CD4-positive, CD25-positive, alpha-beta regulatory T cell (primary cell): ENCODE results near the gene FBXL7. TPM values are rescaled to one million over a fixed set of nuclear protein-coding genes. Genes with fewer than 3 reads are reported as not detected.

Source experiments
- ATAC-seq, 2 donors: fragments of 150-1000 bp; cut with Tn5 transposase; one replicate each; pipeline ENCODE4 v1.10.0; 2021; ENCODE audit warnings: low read depth in 2 of 2, moderate number of reproducible peaks in 2 of 2, moderate library complexity in 1 of 2
- DNase-seq, 3 donors: peaks; one replicate each; pipeline versions ENCODE4 v3.0.0 to v3.0.0-alpha.2; 2012 to 2022; ENCODE audit warnings: mixed read lengths in 1 of 3
- H3K27ac ChIP-seq: one replicate; pipeline ENCODE4 v1.7.0; 2013; ENCODE audit warnings: mild to moderate bottlenecking, low read length; ENCODE audit not compliant: insufficient read depth, poor library complexity, severe bottlenecking
- H3K27me3 ChIP-seq: one replicate; pipeline ENCODE4 v1.7.0; 2013; ENCODE audit warnings: low read length; ENCODE audit not compliant: control insufficient read depth, insufficient read depth
- H3K36me3 ChIP-seq: one replicate; pipeline ENCODE4 v1.7.0; 2013; ENCODE audit warnings: mild to moderate bottlenecking, low read length, moderate library complexity; ENCODE audit not compliant: control insufficient read depth, insufficient read depth
- H3K4me1 ChIP-seq: 2 replicates; pipeline ENCODE4 v1.7.0; 2013; ENCODE audit warnings: mild to moderate bottlenecking, low read length; ENCODE audit not compliant: insufficient read depth, control insufficient read depth, poor library complexity, severe bottlenecking
- H3K4me3 ChIP-seq: one replicate; pipeline ENCODE4 v1.7.0; 2013; ENCODE audit warnings: low read depth, mild to moderate bottlenecking, low read length, moderate library complexity
- H3K9me3 ChIP-seq, 2 experiments: 1 replicate in 1 of 2; 2 replicates in 1 of 2; pipeline ENCODE4 v1.7.0; 2013; ENCODE audit warnings: low read length in 2 of 2, mild to moderate bottlenecking in 1 of 2, moderate library complexity in 1 of 2; ENCODE audit not compliant: control insufficient read depth in 2 of 2
- H3K27ac Mint-ChIP-seq, 3 donors: one replicate each; pipeline ENCODE4 v1.8.0; 2020 to 2022; ENCODE audit warnings: mild to moderate bottlenecking in 3 of 3, mixed read lengths in 3 of 3, moderate library complexity in 2 of 3
- H3K27me3 Mint-ChIP-seq: one replicate; pipeline ENCODE4 v1.8.0; 2022; ENCODE audit warnings: mild to moderate bottlenecking, mixed read lengths
- H3K36me3 Mint-ChIP-seq: one replicate; pipeline ENCODE4 v1.8.0; 2020; ENCODE audit warnings: mixed read lengths
- H3K4me1 Mint-ChIP-seq, 4 donors: one replicate each; pipeline ENCODE4 v1.8.0; 2020 to 2022; ENCODE audit warnings: mixed read lengths in 4 of 4, mild to moderate bottlenecking in 1 of 4
- H3K4me3 Mint-ChIP-seq, 4 donors: one replicate each; pipeline ENCODE4 v1.8.0; 2020 to 2022; ENCODE audit warnings: mild to moderate bottlenecking in 4 of 4, mixed read lengths in 4 of 4, moderate library complexity in 3 of 4
- H3K9me3 Mint-ChIP-seq, 7 donors: one replicate each; pipeline ENCODE4 v1.8.0; 2020 to 2022; ENCODE audit warnings: mixed read lengths in 7 of 7, mild to moderate bottlenecking in 3 of 7, moderate library complexity in 2 of 7
- polyA plus RNA-seq, 4 donors: library from polyadenylated mRNA; unstranded; fragments of 300-500 nt; fragmentation: Illumina TruSeq; gene quantifications; one replicate each; pipeline ENCODE4 v1.2.3, GENCODE V29; 2021
- total RNA-seq: library from RNA; stranded (reverse); gene quantifications from one replicate; pipeline ENCODE4 v1.2.3, GENCODE V29; 2022

FBXL7 gene
- total and polyA plus RNA-seq, 5 donors from 2014 or later: not detected

GRCh38 chr5:15621094-15621493 lies 121.1 kb downstream of the FBXL7 start:
- no peak overlapping the region for H3K4me3 ChIP-seq
- H3K27me3 ChIP-seq: no peaks in the 10 kb centered on the region
- Mint-ChIP-seq H3K9me3 (peaks cover 4 to 19% (median 5%) of the 10 kb centered on the region in 7 donors), H3K4me1 (no peaks in the 10 kb centered on the region), H3K4me3 (no peak overlapping the region), H3K27ac (no peak overlapping the region), H3K27me3 (peaks cover 4% of the 10 kb centered on the region), H3K36me3 (no peaks in the 10 kb centered on the region)
- ATAC-seq (no peak), DNase-seq (no peak)
- no peaks in the 10 kb centered on the region for H3K36me3 ChIP-seq
- H3K9me3 ChIP-seq: no peaks in the 10 kb centered on the region
- no peak overlapping the region for H3K27ac ChIP-seq
- H3K4me1 ChIP-seq: no peaks in the 10 kb centered on the region

- peaks cover 4% of the 10 kb centered on the region for H3K27me3 Mint-ChIP-seq
- H3K9me3 ChIP-seq: no peaks in the 10 kb centered on the region
- H3K4me1 ChIP-seq: no peaks in the 10 kb centered on the region
- ATAC-seq (no peak), DNase-seq (no peak)
- no peak overlapping the region for H3K27ac ChIP-seq
- H3K36me3 Mint-ChIP-seq: no peaks in the 10 kb centered on the region
- H3K4me3 Mint-ChIP-seq: no peak overlapping the region
- H3K27ac Mint-ChIP-seq: no peak overlapping the region
- H3K4me1 Mint-ChIP-seq: no peaks in the 10 kb centered on the region
- H3K9me3 Mint-ChIP-seq: peaks cover 0 to 16% (median 5%) of the 10 kb centered on the region in 7 donors
- H3K27me3 ChIP-seq: no peaks in the 10 kb centered on the region
- H3K4me3 ChIP-seq: no peak overlapping the region
- no peaks in the 10 kb centered on the region for H3K36me3 ChIP-seq
Measured at GRCh38 chr5:15623794-15624193, 123.8 kb downstream of the FBXL7 start.

- Histone ChIP-seq H3K27ac (no peak overlapping the region), H3K4me3 (no peak overlapping the region), H3K4me1 (no peaks in the 10 kb centered on the region), H3K36me3 (no peaks in the 10 kb centered on the region), H3K9me3 (no peaks in the 10 kb centered on the region), H3K27me3 (no peaks in the 10 kb centered on the region)
- no peak overlapping the region for H3K27ac Mint-ChIP-seq
- ATAC-seq (no peak), DNase-seq (no peak)
- no peaks in the 10 kb centered on the region for H3K4me1 Mint-ChIP-seq
- H3K4me3 Mint-ChIP-seq: no peak overlapping the region
- no peaks in the 10 kb centered on the region for H3K27me3 Mint-ChIP-seq
- peaks cover 0 to 8% (median 0%) of the 10 kb centered on the region in 7 donors for H3K9me3 Mint-ChIP-seq
- H3K36me3 Mint-ChIP-seq: no peaks in the 10 kb centered on the region
Measured at GRCh38 chr5:15627109-15627508, 127.1 kb downstream of the FBXL7 start.

GRCh38 chr5:15627647-15628046 lies 127.7 kb downstream of the FBXL7 start:
- DNase-seq (no peak), ATAC-seq (no peak)
- H3K27ac ChIP-seq: no peak overlapping the region
- peaks cover 0 to 8% (median 0%) of the 10 kb centered on the region in 7 donors for H3K9me3 Mint-ChIP-seq
- no peaks in the 10 kb centered on the region for H3K36me3 ChIP-seq
- no peaks in the 10 kb centered on the region for H3K4me1 Mint-ChIP-seq
- no peak overlapping the region for H3K27ac Mint-ChIP-seq
- no peaks in the 10 kb centered on the region for H3K27me3 Mint-ChIP-seq
- H3K36me3 Mint-ChIP-seq: no peaks in the 10 kb centered on the region
- H3K9me3 ChIP-seq: no peaks in the 10 kb centered on the region
- no peaks in the 10 kb centered on the region for H3K4me1 ChIP-seq
- H3K27me3 ChIP-seq: no peaks in the 10 kb centered on the region
- H3K4me3 ChIP-seq: no peak overlapping the region
- no peak overlapping the region for H3K4me3 Mint-ChIP-seq

GRCh38 chr5:15630441-15630840 lies 130.5 kb downstream of the FBXL7 start:
- H3K36me3 Mint-ChIP-seq: no peaks in the 10 kb centered on the region
- H3K27me3 Mint-ChIP-seq: no peaks in the 10 kb centered on the region
- ATAC-seq (no peak), DNase-seq (no peak)
- H3K36me3 ChIP-seq: no peaks in the 10 kb centered on the region
- peaks cover 0 to 4% (median 0%) of the 10 kb centered on the region in 7 donors for H3K9me3 Mint-ChIP-seq
- H3K27me3 ChIP-seq: no peaks in the 10 kb centered on the region
- no peak overlapping the region for H3K27ac Mint-ChIP-seq
- no peaks in the 10 kb centered on the region for H3K4me1 Mint-ChIP-seq
- no peak overlapping the region for H3K4me3 ChIP-seq
- H3K27ac ChIP-seq: no peak overlapping the region
- no peaks in the 10 kb centered on the region for H3K9me3 ChIP-seq
- H3K4me1 ChIP-seq: no peaks in the 10 kb centered on the region
- no peak overlapping the region for H3K4me3 Mint-ChIP-seq

- no peak for DNase-seq
- Mint-ChIP-seq H3K27ac (no peak overlapping the region), H3K4me1 (no peaks in the 10 kb centered on the region), H3K27me3 (no peaks in the 10 kb centered on the region), H3K9me3 (peaks cover 0 to 3% (median 2%) of the 10 kb centered on the region in 7 donors), H3K36me3 (no peaks in the 10 kb centered on the region), H3K4me3 (no peak overlapping the region)
- Histone ChIP-seq H3K4me1 (no peaks in the 10 kb centered on the region), H3K27ac (no peak overlapping the region), H3K9me3 (no peaks in the 10 kb centered on the region), H3K36me3 (no peaks in the 10 kb centered on the region), H3K27me3 (no peaks in the 10 kb centered on the region), H3K4me3 (no peak overlapping the region)
- no peak for ATAC-seq
Measured at GRCh38 chr5:15634591-15635288, 134.8 kb downstream of the FBXL7 start.

- H3K27me3 ChIP-seq: no peaks in the 10 kb centered on the region
- Mint-ChIP-seq H3K4me3 (no peak overlapping the region), H3K9me3 (peaks cover 0 to 3% (median 2%) of the 10 kb centered on the region in 7 donors), H3K36me3 (no peaks in the 10 kb centered on the region), H3K27me3 (no peaks in the 10 kb centered on the region), H3K4me1 (no peaks in the 10 kb centered on the region), H3K27ac (no peak overlapping the region)
- no peaks in the 10 kb centered on the region for H3K4me1 ChIP-seq
- no peaks in the 10 kb centered on the region for H3K36me3 ChIP-seq
- H3K9me3 ChIP-seq: no peaks in the 10 kb centered on the region
- no peak overlapping the region for H3K27ac ChIP-seq
- H3K4me3 ChIP-seq: no peak overlapping the region
- no peak for DNase-seq
- no peak for ATAC-seq
Measured at GRCh38 chr5:15635289-15635616, 135.3 kb downstream of the FBXL7 start.

GRCh38 chr5:15637345-15637744 lies 137.4 kb downstream of the FBXL7 start:
- no peak overlapping the region for H3K27ac ChIP-seq
- H3K9me3 Mint-ChIP-seq: peaks cover 0 to 3% (median 2%) of the 10 kb centered on the region in 7 donors
- no peak overlapping the region for H3K27ac Mint-ChIP-seq
- no peak overlapping the region for H3K4me3 ChIP-seq
- no peak for ATAC-seq
- H3K4me1 Mint-ChIP-seq: no peaks in the 10 kb centered on the region
- no peak for DNase-seq
- no peaks in the 10 kb centered on the region for H3K36me3 Mint-ChIP-seq
- no peaks in the 10 kb centered on the region for H3K36me3 ChIP-seq
- H3K4me3 Mint-ChIP-seq: no peak overlapping the region
- no peaks in the 10 kb centered on the region for H3K27me3 ChIP-seq
- H3K27me3 Mint-ChIP-seq: no peaks in the 10 kb centered on the region
- no peaks in the 10 kb centered on the region for H3K9me3 ChIP-seq
- H3K4me1 ChIP-seq: no peaks in the 10 kb centered on the region
